ENCODE results near the gene NFYC.

NFYC gene

DNA sequence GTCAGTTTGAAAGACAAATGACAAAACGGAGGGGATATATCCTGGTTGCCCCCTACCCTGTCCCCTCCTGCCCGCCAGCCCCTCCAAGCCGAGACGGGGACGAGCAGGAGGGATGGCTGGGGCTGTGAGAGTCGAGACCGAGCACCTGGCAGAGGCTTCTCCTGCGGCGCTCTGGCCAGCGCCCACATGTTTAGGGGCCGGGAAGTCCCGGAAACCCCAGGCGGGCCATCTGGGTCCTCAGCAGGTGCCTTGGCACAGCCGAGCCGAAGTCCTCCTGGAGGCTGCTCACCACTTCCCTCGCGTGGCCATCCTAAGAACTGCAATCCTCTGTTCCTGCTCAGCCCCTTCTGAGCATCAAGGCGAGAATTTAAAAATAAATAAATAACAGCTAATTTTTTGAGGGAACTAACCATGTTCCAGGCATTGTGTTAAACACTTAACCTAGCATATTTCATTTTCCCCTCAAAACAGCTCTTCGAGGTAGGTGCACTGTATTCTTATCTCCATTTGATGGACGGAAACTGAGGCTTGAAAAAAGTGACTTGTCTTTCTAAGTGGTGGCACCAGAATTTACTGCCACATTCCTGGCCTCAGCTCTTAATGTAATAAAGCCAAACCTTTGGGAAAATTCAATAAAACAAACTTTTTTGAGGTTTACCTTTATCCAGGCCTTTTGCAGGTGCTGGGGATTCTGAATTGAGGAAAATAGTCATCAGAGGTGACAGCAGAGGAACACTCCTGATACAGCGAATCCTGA is 22.6 kb upstream of the NFYC start (continued):
- TF ChIP-seq ZNF302 (tag by site-specific recombination; IDR thresholded peaks at IDR 0.05; ENCODE audit: low read depth) (no peak), ZNF561 (tag by site-specific recombination; IDR thresholded peaks at IDR 0.05; ENCODE audit: borderline replicate concordance) (peak; percentile 72; the same call in 1 of the 2 replicates), EGR2 (tag by site-specific recombination; IDR thresholded peaks at IDR 0.05; ENCODE audit: low read depth) (peak; percentile 10; the same call in 1 of the 2 replicates), TRIM28 (IDR thresholded peaks at IDR 0.05; ENCODE audit: borderline replicate concordance, low read length) (no peak), ZFHX2 (tag by site-specific recombination; conservative IDR thresholded peaks at IDR 0.05) (peak; percentile 12; the same call in 1 of the 2 replicates), SP2 (tag by site-specific recombination; IDR thresholded peaks at IDR 0.05) (no peak; the same call in 1 of the 2 replicates), ZNF596 (tag by site-specific recombination; IDR thresholded peaks at IDR 0.05) (no peak), OSR2 (tag by site-specific recombination; IDR thresholded peaks at IDR 0.05) (no peak), ZNF140 (tag by site-specific recombination; IDR thresholded peaks at IDR 0.05) (no peak), ZXDB (tag by site-specific recombination; IDR thresholded peaks at IDR 0.05) (peak; percentile 21; the same call in 1 of the 2 replicates), HOXC10 (CRISPR knock-in tag; IDR thresholded peaks at IDR 0.05) (no peak), GLIS1 (tag by site-specific recombination; IDR thresholded peaks at IDR 0.05) (peak; percentile 55), ZNF530 (tag by site-specific recombination; IDR thresholded peaks at IDR 0.05; ENCODE audit: low read depth) (no peak), ZBTB17 (tag by site-specific recombination; IDR thresholded peaks at IDR 0.05) (peak; percentile 70), ZBTB48 (tag by site-specific recombination; IDR thresholded peaks at IDR 0.05) (peak; percentile 96), ZNF585B (tag by site-specific recombination; IDR thresholded peaks at IDR 0.05) (no peak), ZNF423 (tag by site-specific recombination; IDR thresholded peaks at IDR 0.05) (peak; percentile 61; the same call in 1 of the 2 replicates), ZNF23 (tag by site-specific recombination; IDR thresholded peaks at IDR 0.05; ENCODE audit: borderline replicate concordance) (no peak), BCL11B (tag by site-specific recombination; IDR thresholded peaks at IDR 0.05; ENCODE audit: low read depth) (no peak), ZNF274 (IDR thresholded peaks at IDR 0.05; ENCODE audit: low read length) (no peak), ZNF274 (tag by site-specific recombination; IDR thresholded peaks at IDR 0.05; ENCODE audit: borderline replicate concordance) (no peak)
- TF ChIP-seq, protein P1, sequence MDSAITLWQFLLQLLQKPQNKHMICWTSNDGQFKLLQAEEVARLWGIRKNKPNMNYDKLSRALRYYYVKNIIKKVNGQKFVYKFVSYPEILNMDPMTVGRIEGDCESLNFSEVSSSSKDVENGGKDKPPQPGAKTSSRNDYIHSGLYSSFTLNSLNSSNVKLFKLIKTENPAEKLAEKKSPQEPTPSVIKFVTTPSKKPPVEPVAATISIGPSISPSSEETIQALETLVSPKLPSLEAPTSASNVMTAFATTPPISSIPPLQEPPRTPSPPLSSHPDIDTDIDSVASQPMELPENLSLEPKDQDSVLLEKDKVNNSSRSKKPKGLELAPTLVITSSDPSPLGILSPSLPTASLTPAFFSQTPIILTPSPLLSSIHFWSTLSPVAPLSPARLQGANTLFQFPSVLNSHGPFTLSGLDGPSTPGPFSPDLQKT (IDR thresholded peaks at IDR 0.05; ENCODE audit: borderline replicate concordance, low read depth, low read length), result no peak
- TF ChIP-seq, protein P2, sequence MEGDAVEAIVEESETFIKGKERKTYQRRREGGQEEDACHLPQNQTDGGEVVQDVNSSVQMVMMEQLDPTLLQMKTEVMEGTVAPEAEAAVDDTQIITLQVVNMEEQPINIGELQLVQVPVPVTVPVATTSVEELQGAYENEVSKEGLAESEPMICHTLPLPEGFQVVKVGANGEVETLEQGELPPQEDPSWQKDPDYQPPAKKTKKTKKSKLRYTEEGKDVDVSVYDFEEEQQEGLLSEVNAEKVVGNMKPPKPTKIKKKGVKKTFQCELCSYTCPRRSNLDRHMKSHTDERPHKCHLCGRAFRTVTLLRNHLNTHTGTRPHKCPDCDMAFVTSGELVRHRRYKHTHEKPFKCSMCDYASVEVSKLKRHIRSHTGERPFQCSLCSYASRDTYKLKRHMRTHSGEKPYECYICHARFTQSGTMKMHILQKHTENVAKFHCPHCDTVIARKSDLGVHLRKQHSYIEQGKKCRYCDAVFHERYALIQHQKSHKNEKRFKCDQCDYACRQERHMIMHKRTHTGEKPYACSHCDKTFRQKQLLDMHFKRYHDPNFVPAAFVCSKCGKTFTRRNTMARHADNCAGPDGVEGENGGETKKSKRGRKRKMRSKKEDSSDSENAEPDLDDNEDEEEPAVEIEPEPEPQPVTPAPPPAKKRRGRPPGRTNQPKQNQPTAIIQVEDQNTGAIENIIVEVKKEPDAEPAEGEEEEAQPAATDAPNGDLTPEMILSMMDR (tag by site-specific recombination; IDR thresholded peaks at IDR 0.05), result peak; percentile 54
- TF ChIP-seq, protein P3, sequence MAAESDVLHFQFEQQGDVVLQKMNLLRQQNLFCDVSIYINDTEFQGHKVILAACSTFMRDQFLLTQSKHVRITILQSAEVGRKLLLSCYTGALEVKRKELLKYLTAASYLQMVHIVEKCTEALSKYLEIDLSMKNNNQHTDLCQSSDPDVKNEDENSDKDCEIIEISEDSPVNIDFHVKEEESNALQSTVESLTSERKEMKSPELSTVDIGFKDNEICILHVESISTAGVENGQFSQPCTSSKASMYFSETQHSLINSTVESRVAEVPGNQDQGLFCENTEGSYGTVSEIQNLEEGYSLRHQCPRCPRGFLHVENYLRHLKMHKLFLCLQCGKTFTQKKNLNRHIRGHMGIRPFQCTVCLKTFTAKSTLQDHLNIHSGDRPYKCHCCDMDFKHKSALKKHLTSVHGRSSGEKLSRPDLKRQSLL (tag by site-specific recombination; IDR thresholded peaks at IDR 0.05), result no peak
- TF ChIP-seq, protein P4, sequence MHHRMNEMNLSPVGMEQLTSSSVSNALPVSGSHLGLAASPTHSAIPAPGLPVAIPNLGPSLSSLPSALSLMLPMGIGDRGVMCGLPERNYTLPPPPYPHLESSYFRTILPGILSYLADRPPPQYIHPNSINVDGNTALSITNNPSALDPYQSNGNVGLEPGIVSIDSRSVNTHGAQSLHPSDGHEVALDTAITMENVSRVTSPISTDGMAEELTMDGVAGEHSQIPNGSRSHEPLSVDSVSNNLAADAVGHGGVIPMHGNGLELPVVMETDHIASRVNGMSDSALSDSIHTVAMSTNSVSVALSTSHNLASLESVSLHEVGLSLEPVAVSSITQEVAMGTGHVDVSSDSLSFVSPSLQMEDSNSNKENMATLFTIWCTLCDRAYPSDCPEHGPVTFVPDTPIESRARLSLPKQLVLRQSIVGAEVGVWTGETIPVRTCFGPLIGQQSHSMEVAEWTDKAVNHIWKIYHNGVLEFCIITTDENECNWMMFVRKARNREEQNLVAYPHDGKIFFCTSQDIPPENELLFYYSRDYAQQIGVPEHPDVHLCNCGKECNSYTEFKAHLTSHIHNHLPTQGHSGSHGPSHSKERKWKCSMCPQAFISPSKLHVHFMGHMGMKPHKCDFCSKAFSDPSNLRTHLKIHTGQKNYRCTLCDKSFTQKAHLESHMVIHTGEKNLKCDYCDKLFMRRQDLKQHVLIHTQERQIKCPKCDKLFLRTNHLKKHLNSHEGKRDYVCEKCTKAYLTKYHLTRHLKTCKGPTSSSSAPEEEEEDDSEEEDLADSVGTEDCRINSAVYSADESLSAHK (tag by site-specific recombination; IDR thresholded peaks at IDR 0.05), result no peak
- TF ChIP-seq, protein P5, sequence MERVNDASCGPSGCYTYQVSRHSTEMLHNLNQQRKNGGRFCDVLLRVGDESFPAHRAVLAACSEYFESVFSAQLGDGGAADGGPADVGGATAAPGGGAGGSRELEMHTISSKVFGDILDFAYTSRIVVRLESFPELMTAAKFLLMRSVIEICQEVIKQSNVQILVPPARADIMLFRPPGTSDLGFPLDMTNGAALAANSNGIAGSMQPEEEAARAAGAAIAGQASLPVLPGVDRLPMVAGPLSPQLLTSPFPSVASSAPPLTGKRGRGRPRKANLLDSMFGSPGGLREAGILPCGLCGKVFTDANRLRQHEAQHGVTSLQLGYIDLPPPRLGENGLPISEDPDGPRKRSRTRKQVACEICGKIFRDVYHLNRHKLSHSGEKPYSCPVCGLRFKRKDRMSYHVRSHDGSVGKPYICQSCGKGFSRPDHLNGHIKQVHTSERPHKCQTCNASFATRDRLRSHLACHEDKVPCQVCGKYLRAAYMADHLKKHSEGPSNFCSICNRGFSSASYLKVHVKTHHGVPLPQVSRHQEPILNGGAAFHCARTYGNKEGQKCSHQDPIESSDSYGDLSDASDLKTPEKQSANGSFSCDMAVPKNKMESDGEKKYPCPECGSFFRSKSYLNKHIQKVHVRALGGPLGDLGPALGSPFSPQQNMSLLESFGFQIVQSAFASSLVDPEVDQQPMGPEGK (tag by site-specific recombination; IDR thresholded peaks at IDR 0.05), result 0 out of 2 replicates have a peak, but pooled peaks have one; percentile 55
- TF ChIP-seq, protein P6, sequence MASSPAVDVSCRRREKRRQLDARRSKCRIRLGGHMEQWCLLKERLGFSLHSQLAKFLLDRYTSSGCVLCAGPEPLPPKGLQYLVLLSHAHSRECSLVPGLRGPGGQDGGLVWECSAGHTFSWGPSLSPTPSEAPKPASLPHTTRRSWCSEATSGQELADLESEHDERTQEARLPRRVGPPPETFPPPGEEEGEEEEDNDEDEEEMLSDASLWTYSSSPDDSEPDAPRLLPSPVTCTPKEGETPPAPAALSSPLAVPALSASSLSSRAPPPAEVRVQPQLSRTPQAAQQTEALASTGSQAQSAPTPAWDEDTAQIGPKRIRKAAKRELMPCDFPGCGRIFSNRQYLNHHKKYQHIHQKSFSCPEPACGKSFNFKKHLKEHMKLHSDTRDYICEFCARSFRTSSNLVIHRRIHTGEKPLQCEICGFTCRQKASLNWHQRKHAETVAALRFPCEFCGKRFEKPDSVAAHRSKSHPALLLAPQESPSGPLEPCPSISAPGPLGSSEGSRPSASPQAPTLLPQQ (tag by site-specific recombination; IDR thresholded peaks at IDR 0.05), result peak; percentile 43; the same call in 1 of the 2 replicates

All from HEK293 (cell line).